Measurements from ENCODE around the gene SPIRE1. TPM values are rescaled to one million over a fixed set of nuclear protein-coding genes. Genes with fewer than 3 reads are reported as not detected.
A peak's percentile ranks its signal among the peaks of the same experiment; 100 is the strongest.

Gene SPIRE1
- 20.3 TPM for total RNA-seq

DNA sequence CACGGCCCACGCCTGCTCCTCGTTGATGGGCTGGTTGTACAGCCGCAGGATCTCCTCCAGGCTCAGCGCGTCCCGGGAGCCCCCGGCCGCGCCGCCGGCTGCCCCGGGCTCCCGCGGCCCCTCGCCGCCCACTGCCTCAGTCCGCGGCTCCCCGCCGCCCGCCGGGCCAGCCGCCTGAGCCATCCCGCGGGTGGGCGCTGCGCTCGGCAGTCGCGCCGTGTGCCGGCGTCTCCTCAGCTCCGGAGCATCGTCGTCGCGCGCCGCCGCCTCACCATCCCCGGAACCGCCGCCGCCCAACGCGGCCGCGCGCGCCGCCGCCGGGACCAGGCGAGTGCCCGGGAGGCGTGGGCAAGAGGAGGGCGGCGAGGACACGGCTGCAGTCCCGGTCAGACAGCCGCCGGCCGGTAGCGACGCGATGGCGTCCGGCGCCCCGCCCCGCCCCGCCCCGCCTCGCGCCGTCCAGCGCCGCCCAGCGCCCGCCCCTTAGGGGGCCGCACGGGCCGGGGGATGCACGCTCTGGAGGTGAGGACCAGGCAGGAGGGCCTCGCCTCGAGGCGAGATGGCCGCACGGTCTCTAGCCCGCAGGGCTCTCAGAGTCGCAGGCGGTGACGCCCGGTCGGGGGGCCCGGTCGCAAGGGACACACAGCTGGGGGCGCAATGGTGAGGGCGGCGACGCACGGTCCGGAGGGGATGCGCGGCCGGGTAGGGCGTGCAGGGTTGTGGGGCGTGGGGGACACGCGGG, at the start of gene SPIRE1:
Gene SPIRE1 (minus strand): TSS at position 424 of the 742 bp plus-strand sequence. CDS start 241 bp downstream, at position 183.
- DNase-seq = no peak

DNA sequence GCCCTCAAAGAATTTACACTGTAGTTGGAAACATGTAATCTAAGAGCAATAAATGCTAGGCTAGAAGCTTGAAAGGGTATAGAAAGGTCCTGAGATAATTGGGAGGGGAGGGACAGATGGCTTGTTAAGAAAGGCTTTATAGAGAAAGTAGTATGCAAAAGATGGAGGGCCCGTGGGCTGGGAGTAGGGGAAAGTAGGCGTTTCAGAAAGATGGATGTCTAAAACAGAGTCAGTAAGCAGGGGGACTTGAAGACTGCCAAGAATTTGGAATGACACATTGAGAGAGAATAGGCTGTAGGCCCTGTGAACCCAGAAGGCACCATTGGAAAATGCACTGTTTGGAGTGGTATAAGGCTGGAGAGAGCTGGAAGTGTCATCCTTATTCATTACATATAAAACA, 45.8 kb upstream of the SPIRE1 start:
- DNase-seq = no peak

DNA sequence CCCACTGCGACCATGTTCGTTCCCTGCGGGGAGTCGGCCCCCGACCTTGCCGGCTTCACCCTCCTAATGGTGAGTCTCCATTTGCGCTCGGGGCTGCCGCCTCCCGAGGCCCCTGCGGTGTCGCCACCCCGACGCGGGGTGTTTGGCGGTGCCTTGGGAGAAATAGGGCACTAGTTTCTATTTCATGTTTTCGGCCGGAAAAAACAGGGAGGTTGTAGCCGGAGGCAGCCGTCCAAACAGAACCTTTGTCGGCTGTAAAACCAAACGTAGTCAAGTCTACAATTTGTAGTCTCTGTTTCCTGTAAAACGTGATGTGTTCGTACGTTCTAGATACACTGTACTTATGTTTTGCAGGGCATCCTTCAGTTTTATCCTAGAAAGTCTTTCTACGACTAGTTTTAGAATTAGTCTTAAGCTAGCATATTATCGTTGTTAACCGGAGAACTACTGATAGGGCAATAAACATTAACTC, 45.2 kb upstream of the SPIRE1 start:
- peak; percentile 43 for DNase-seq

DNA sequence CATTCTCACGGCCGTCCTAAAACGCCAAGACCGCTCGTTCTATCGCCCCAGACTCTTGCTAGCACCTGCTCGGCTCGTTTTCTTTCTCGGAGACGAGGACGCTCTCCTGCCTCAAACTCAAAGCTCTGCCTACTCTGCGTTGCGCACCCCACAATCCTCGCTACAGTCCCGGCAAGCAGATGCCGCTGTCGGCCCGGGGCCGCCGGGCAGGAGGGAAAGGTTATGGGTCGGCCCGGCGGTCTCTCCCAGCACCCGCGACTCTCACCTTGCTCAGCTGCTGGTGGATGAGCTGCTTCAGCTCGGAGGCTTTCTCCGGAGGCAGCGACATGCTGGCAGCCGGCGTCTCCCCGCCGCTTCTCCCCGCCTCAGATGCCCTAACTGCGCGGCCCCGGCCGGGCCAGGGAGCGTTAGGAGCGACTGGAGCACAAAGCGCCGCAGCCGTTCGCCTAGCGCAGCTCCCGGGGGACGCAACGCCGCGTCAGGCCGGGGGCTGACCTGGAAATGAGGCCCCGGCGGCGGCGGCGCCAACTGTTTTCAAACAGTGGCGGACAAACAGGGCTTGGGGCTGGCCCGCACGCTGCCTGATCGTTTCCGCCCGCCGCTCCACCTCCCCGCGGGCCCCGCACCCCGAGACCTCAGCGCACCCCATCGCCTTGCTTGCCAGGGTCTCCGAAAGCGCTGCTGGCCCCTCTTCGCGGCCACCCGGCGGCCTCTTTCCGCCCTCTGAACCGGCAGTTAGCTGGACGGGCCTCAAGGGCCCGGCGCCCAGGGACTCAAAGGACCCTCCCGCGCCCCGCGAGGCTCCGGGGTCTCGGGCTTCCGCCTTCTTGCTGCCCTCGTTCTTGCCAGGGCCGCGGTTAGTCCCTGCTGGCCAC, 44.6 kb upstream of the SPIRE1 start, which contains the start of the genes CEP76 and PSMG2:
Gene CEP76 (minus strand): TSS at position 503 of the 875 bp plus-strand sequence. CDS start 175 bp downstream, at position 328.
Gene PSMG2 (plus strand): TSS at position 822 of the 875 bp plus-strand sequence. CDS start 66 bp downstream, outside the sequence.
- peak; percentile 83 for DNase-seq

DNA sequence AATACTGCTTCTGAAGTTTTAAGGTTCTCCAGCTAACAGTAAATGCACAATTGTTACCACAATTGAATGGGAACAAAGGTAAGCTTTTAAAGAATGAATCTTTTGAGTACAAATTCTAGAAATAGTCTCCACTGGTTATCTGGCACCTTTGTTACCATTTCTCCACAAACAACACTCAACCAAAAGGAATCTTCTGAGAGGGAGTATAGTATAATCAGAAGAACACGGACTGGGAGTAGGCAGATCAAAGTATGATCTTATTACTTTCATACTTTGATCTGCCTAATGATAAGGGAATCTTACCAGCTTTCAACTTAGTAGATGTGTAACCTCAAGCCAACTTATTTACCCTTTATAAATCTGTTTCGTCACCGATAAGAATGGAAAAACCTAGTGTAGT, 43.3 kb upstream of the SPIRE1 start:
- DNase-seq = no peak

DNA sequence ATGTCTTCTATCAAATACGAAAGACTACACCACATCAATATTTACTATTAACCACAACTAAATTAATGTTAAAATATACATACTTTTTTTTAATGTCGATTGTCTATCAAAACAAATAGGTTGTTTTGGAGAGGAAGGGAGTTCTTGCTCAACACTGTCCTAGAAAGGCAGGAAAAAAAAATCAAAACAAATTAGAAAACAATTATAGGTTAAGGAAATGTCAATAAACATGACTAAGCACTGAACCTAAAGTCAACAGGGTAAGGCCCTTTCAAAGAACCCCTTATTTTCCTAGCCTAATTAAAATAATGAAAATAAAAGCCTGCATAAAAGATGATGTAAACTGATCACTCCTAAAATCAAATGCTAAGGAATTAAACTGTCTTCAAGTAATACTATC, 41.8 kb upstream of the SPIRE1 start:
- DNase-seq = no peak

DNA sequence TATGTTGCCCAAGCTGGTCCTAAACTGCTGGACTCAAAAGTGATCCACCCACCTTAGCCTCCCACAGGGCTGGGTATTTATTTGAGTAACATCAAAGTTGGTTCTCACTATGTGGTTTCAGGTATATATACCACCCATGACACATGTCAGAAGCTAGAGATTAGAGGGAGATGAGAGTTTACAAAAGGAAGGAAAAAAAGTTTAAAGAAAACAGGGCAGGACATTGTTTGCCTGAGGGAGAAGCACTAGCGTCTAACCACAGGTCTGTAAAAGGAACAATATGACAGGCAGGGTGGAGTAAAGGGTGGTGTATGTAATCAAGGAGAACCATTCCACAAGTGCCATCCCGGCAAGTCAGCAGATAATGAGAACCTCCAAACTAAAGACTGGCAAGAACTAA, 36.1 kb upstream of the SPIRE1 start:
- no peak for DNase-seq

- DNase-seq = no peak
These were observed 34.3 kb upstream of the SPIRE1 start for GRCh38 chr18:12692206-12692605.

GRCh38 chr18:12689256-12689850, 31.4 kb upstream of the SPIRE1 start:
- DNase-seq = no peak

GRCh38 chr18:12686100-12686499, 28.2 kb upstream of the SPIRE1 start:
- DNase-seq = no peak

GRCh38 chr18:12679183-12679786, 21.4 kb upstream of the SPIRE1 start:
- peak; percentile 61 for DNase-seq

DNA sequence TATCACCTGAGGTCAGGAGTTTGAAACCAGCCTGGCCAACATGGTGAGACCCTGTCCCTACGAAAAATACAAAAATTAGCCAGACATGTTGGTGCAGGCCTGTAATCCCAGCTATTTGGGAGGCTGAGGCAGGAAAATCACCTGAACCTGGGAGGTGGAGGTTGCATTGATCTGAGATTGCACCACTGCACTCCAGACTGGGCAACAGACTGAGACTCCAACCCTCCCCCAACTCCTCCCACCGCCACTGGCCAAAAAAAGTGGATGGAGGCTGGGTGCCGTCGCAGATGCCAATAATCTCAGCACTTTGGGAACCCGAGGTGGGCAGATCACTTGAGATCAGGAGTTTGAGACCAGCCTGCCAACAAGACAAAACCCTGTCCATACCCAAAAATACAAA, 10.1 kb upstream of the SPIRE1 start:
- DNase-seq = no peak

DNA sequence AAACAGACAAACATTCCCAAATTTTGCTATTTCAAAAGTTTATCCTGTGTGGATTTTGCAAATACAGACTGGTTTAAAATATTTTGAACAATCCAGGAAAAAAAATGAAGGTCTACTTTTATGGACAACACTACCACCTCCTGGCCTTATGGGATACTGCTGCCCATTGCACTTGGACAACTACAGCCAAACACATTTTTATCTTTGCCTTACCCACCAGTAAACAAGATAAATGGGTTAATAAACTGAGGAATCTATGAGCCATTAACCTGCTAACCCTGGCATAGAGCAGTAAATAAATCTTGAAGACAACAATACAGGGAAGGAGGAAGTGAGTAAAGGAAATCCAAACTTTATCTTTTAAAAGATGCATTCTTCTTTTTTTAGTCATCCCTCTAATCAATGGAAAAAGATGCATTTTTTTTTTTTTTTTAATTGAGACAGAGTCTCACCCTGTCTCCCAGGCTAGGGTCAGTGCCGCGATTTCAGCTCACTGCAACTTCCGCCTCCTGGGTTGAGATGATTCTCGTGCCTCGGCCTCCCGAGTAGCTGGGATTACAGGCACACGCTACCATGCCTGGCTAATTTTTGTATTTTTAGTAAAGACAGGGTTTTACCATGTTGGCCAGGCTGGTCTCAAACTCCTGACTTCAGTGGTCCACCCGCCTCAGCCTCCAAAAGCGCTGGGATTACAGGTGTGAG, 2.1 kb upstream of the SPIRE1 start:
- DNase-seq = peak; percentile 67

DNA sequence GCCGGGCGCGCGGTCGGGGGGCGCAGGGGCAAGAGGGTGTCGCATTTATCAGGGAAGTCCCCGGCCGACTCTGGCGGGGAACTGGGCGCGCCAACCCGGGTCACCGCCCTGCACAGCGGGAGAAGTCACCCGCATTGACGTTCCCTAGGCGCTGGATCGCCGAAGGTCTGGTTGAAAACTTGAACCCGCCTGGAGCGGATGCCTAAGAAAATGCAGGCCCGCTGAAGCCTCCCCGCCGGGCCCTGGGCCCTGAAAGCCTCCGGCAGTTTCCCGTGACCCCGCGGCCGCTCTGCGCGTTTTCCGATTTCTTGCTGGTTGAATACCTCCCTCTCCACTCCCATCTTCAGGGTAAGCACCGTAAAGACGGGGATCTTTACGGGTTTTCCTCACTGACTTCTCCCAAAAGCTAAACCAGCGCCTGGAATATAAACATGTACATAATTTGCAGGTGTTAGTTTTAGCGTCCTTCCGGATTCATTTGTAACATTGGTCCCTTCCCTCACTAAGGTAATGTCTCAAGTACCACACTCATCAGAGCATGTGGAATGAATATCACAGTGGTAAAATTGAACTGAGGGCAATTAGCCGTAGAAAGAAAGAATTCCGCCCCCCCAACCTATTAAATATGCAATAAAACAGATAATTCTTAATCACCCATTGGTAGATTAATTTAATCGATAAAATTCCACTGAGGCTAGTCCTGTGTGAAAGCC, 675 bp upstream of the SPIRE1 start:
- DNase-seq = no peak

- no peak for DNase-seq
These were observed 796 bp downstream of the SPIRE1 start for GRCh38 chr18:12656938-12657683.

DNA sequence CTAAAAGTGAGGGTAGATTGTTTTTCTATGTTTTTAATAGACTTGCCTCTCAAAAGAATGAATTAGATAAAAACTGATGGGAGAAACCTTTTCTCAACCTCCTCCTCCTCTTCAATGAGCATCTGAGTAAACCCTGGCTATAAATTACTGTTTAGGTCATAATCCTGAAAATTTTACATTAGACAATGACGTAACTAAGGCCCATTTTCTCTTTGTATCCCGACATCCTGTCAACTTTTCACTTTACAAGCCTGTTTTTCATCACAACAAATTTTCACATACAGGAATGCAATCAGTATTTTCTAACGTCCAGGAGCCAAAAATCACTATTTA, 1.3 kb downstream of the SPIRE1 start:
- DNase-seq = peak; percentile 27

GRCh38 chr18:12654971-12655370, 2.9 kb downstream of the SPIRE1 start:
- DNase-seq = no peak

- DNase-seq = no peak
These were observed 5.0 kb downstream of the SPIRE1 start for GRCh38 chr18:12652861-12653401.

GRCh38 chr18:12651651-12652050, 6.3 kb downstream of the SPIRE1 start:
- DNase-seq = no peak

DNA sequence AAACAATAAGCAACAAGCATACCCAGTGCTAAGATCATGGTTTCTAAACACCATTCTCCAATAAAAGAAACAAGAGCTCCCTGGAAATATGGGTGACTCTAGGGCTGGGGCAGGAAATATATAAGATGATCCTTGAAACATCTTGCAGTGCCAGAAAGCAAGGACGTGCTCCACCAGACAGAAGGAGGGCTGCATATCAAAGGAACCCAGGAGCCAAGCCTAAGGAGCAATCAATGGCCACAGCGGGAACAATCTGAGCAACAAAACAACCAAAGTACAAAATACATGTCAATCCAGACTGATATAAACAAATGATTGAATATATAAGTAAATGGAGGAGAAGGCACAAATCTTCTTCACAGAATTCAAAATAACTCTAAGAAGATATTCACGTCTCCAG, 10.1 kb downstream of the SPIRE1 start:
- no peak for DNase-seq
